Measurements from ENCODE around the gene ZCCHC4. TPM values are rescaled to one million over a fixed set of nuclear protein-coding genes. Genes with fewer than 3 reads are reported as not detected.
A peak's percentile ranks its signal among the peaks of the same experiment; 100 is the strongest.

Gene ZCCHC4, protein sequence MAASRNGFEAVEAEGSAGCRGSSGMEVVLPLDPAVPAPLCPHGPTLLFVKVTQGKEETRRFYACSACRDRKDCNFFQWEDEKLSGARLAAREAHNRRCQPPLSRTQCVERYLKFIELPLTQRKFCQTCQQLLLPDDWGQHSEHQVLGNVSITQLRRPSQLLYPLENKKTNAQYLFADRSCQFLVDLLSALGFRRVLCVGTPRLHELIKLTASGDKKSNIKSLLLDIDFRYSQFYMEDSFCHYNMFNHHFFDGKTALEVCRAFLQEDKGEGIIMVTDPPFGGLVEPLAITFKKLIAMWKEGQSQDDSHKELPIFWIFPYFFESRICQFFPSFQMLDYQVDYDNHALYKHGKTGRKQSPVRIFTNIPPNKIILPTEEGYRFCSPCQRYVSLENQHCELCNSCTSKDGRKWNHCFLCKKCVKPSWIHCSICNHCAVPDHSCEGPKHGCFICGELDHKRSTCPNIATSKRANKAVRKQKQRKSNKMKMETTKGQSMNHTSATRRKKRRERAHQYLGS
- polyA plus RNA-seq = 10.1 TPM

GRCh38 chr4:25312496-25313200, at the start of gene ZCCHC4:
Gene ZCCHC4 (plus strand): TSS chr4:25312774. CDS start chr4:25312810, 36 bp downstream.
- Mint-ChIP-seq H3K9me3 (peaks cover 0 to 1% (median 0%) of the 10 kb centered on the region in 3 donors), H3K27me3 (peaks cover 2% of the 10 kb centered on the region), H3K36me3 (peaks cover 2% of the 10 kb centered on the region), H3K4me3 (peak within 1 kb of the TSS; percentile 97 to 99 (median 98)), H3K4me1 (peaks cover 28 to 41% (median 35%) of the 10 kb centered on the region in 3 donors), H3K27ac (peak within 1 kb of the TSS; percentile 84 to 97 (median 96))

GRCh38 chr4:25271866-25272265, 40.7 kb upstream of the ZCCHC4 start:
- Mint-ChIP-seq H3K9me3 (no peaks in the 10 kb centered on the region), H3K36me3 (peaks cover 11% of the 10 kb centered on the region), H3K4me3 (no peak overlapping the region), H3K4me1 (peaks cover 0 to 2% (median 0%) of the 10 kb centered on the region in 3 donors), H3K27ac (no peak overlapping the region), H3K27me3 (no peaks in the 10 kb centered on the region)

DNA sequence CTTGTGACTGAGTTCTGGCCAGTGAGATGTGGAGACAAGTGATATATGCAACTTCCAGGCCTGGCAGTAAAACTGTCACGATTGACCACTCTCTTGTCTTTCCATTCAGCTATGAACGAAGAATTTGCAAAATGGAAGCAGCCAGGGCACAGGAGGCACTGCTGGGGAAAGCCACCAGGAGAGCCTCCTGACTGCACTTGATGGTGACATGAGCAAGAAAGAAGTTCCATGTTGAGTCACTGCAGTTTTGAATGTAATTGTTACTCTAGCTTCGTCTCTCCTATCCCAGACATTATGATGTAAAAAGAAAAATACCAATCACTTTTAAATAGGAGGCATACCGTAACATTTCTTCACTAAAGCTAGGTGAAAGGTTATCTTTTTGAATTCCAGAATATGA, 32.4 kb upstream of the ZCCHC4 start:
- H3K4me1 Mint-ChIP-seq = no peaks in the 10 kb centered on the region
- no peaks in the 10 kb centered on the region for H3K9me3 Mint-ChIP-seq

GRCh38 chr4:25283948-25284347, 28.6 kb upstream of the ZCCHC4 start:
- Mint-ChIP-seq H3K9me3 (peaks cover 3 to 10% (median 5%) of the 10 kb centered on the region in 3 donors), H3K27me3 (no peaks in the 10 kb centered on the region), H3K36me3 (peaks cover 12% of the 10 kb centered on the region), H3K4me3 (no peak overlapping the region), H3K27ac (no peak overlapping the region), H3K4me1 (no peaks in the 10 kb centered on the region)

More for the DNA sequence above, 32.4 kb upstream of the ZCCHC4 start:
- H3K36me3 Mint-ChIP-seq = peaks cover 16% of the 10 kb centered on the region
- H3K27me3 Mint-ChIP-seq = no peaks in the 10 kb centered on the region
- H3K27ac Mint-ChIP-seq = no peak overlapping the region
- H3K4me3 Mint-ChIP-seq = no peak overlapping the region

GRCh38 chr4:25284466-25284865, 28.1 kb upstream of the ZCCHC4 start:
- no peak overlapping the region for H3K27ac Mint-ChIP-seq
- no peaks in the 10 kb centered on the region for H3K4me1 Mint-ChIP-seq
- H3K4me3 Mint-ChIP-seq = no peak overlapping the region
- H3K36me3 Mint-ChIP-seq = peaks cover 12% of the 10 kb centered on the region
- peaks cover 3 to 10% (median 5%) of the 10 kb centered on the region in 3 donors for H3K9me3 Mint-ChIP-seq
- no peaks in the 10 kb centered on the region for H3K27me3 Mint-ChIP-seq

- Mint-ChIP-seq H3K27me3 (no peaks in the 10 kb centered on the region), H3K4me1 (no peaks in the 10 kb centered on the region), H3K36me3 (peaks cover 3% of the 10 kb centered on the region), H3K4me3 (no peak overlapping the region), H3K9me3 (peaks cover 3 to 10% (median 8%) of the 10 kb centered on the region in 3 donors), H3K27ac (no peak overlapping the region)
Observed at GRCh38 chr4:25290490-25291067, 22.0 kb upstream of the ZCCHC4 start.

DNA sequence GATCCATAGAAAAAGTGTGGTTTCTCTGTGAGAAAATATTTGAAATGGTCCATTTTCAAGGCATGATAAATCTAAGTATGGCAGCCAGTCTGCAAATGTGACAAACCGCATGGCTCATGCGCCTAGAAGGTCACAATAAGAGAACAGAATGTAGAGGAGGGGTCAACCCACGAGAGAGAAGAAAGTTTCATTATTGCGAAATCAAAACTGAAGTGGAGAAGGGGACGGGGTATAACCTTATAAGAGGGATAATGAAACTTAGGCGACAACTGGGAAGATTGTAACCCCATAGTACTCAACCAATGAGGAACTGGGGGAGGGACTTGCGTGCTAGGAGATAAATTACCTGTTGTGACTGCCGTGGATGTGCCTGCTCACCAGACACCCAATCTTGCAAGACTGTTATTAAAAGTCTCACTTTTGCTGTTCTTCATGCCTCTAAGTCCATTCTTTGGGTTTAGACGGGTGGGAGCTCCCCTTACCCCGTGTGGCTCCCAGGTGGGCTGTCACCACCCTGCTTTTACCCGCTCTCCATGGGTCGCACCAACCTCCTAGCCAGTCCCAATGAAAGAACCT, 21.3 kb upstream of the ZCCHC4 start:
- peaks cover 3 to 10% (median 8%) of the 10 kb centered on the region in 3 donors for H3K9me3 Mint-ChIP-seq
- H3K36me3 Mint-ChIP-seq = peaks cover 3% of the 10 kb centered on the region
- no peaks in the 10 kb centered on the region for H3K27me3 Mint-ChIP-seq
- H3K4me1 Mint-ChIP-seq = no peaks in the 10 kb centered on the region
- H3K27ac Mint-ChIP-seq = no peak overlapping the region
- H3K4me3 Mint-ChIP-seq = no peak overlapping the region

GRCh38 chr4:25297528-25298242, 14.9 kb upstream of the ZCCHC4 start:
- Mint-ChIP-seq H3K4me1 (peaks cover 2 to 8% (median 3%) of the 10 kb centered on the region in 3 donors), H3K36me3 (peaks cover 1% of the 10 kb centered on the region), H3K27ac (no peak overlapping the region), H3K9me3 (peaks cover 0 to 2% (median 0%) of the 10 kb centered on the region in 3 donors), H3K4me3 (no peak overlapping the region), H3K27me3 (peaks cover 1% of the 10 kb centered on the region)

DNA sequence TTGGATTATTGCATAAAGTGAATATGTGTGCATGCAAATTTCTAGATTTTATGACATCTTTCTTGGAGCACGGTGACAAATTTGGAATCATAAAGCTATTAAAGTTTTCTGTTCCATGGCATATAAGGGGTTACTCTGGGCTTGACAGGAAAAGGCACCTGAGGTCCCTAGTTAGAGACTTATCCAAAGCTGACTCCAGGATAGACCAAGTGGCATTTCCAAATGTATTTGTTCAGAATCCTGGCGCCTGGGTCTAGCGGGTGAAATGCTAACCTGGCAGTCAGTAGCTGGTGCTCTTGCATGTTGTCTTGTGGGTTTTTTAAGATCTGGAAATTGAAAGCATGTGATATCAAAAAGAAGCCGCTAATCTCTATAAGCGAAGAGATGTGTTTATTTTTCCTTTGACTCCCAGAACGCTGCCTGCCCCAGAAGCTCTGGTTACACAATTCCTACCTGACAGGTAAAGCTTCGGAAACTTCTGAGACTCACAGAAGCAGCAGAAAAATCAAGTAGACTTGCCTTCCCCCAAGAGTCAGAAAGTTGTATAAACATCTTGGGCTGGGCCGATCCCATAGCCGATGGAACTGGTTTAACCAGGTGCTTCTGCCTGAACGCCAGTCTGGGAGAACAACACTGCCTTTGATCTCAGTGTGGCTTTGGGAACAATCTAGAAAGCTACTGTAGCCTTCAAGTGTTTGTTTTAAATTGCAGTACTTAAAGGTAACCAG, 12.9 kb upstream of the ZCCHC4 start:
- Mint-ChIP-seq H3K4me3 (no peak overlapping the region), H3K9me3 (peaks cover 0 to 2% (median 0%) of the 10 kb centered on the region in 3 donors), H3K4me1 (peaks cover 2 to 8% (median 3%) of the 10 kb centered on the region in 3 donors), H3K27me3 (peaks cover 3% of the 10 kb centered on the region), H3K27ac (no peak overlapping the region), H3K36me3 (peaks cover 1% of the 10 kb centered on the region)

DNA sequence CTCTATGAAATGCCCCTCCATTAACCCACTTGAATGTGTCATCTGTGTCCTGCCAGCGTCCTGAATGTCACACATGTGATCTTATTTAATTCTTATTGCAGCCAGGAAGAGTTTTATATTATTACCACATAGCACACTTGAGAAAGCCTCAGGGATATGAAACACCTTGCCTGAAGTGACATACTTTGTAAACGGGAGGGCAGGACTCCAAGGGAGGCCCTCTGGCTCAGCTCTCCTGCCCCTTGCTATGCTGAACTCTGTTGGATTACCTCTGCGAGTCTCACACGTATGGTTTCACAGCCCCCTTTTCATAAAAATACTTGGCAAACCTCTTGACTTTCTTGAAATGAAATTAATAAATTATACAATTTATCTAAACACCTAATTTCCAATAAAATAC, 11.1 kb upstream of the ZCCHC4 start:
- Mint-ChIP-seq H3K36me3 (peaks cover 1% of the 10 kb centered on the region), H3K4me1 (peaks cover 2 to 8% (median 3%) of the 10 kb centered on the region in 3 donors), H3K27me3 (peaks cover 3% of the 10 kb centered on the region), H3K27ac (no peak overlapping the region), H3K9me3 (peaks cover 0 to 2% (median 0%) of the 10 kb centered on the region in 3 donors), H3K4me3 (no peak overlapping the region)

GRCh38 chr4:25302626-25303025, 9.9 kb upstream of the ZCCHC4 start:
- H3K4me1 Mint-ChIP-seq = peaks cover 2 to 7% (median 3%) of the 10 kb centered on the region in 3 donors
- H3K4me3 Mint-ChIP-seq = no peak overlapping the region

GRCh38 chr4:25303578-25303977, 9.0 kb upstream of the ZCCHC4 start:
- H3K4me3 Mint-ChIP-seq = no peak overlapping the region
- H3K27ac Mint-ChIP-seq = no peak overlapping the region
- H3K4me1 Mint-ChIP-seq = peaks cover 0 to 5% (median 2%) of the 10 kb centered on the region in 3 donors
- H3K27me3 Mint-ChIP-seq = peaks cover 1% of the 10 kb centered on the region
- H3K36me3 Mint-ChIP-seq = peaks cover 1% of the 10 kb centered on the region
- no peaks in the 10 kb centered on the region for H3K9me3 Mint-ChIP-seq

More at GRCh38 chr4:25302626-25303025, 9.9 kb upstream of the ZCCHC4 start:
- no peak overlapping the region for H3K27ac Mint-ChIP-seq
- H3K36me3 Mint-ChIP-seq = peaks cover 1% of the 10 kb centered on the region
- H3K27me3 Mint-ChIP-seq = peaks cover 3% of the 10 kb centered on the region
- peaks cover 0 to 2% (median 0%) of the 10 kb centered on the region in 3 donors for H3K9me3 Mint-ChIP-seq

DNA sequence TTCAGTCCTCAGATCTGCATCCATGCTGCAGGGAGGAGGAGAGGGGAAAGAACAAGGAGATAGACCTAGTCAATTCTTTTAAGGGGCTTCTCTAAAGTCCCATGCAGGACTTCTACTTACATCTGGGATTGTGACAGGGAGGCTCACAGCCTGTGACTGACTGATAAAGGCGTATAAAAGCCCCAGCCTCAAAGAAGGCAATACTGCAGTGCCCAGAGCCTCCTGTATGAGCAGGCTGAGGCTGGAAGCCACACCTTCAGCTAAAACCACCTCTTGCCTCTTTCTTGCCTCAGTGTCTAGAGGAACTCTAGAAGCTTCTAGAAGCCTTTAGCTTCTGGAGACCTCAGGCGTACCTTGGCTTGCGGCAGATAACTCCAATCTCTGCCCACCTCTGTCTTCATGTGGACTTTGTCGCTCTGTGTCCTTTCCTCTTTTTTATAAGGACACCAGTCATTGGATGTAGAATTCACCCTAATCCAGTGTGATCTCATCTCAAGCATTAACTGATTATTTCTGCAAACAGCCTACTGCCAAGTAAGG, 6.0 kb upstream of the ZCCHC4 start:
- no peak overlapping the region for H3K27ac Mint-ChIP-seq
- H3K27me3 Mint-ChIP-seq = peaks cover 3% of the 10 kb centered on the region
- H3K4me3 Mint-ChIP-seq = no peak overlapping the region
- H3K9me3 Mint-ChIP-seq = peaks cover 0 to 1% (median 0%) of the 10 kb centered on the region in 3 donors
- peaks cover 14 to 25% (median 20%) of the 10 kb centered on the region in 3 donors for H3K4me1 Mint-ChIP-seq
- no peaks in the 10 kb centered on the region for H3K36me3 Mint-ChIP-seq

All from IgD-negative memory B cell (primary cell).